GM13977 (cell line): ENCODE measurements around the gene KCNIP4.

Experiments
- DNase-seq: peaks from one replicate; pipeline ENCODE4 v3.0.0; 2012; ENCODE audit warnings: low spot score
- CTCF ChIP-seq: IDR thresholded peaks from 2 replicates; pipeline ENCODE4 v1.5.1; 2012; ENCODE audit warnings: mild to moderate bottlenecking, control low read depth; ENCODE audit not compliant: insufficient read depth; ENCODE audit errors: extremely low read depth, missing control alignments
- in situ Hi-C: fragments of 300-500 bp; cut with MboI; formaldehyde crosslinking; loops from one replicate; pipeline ENCODE4 v1.12.0; 2022; ENCODE audit warnings: low sequenced_read_pairs, low pct_unique_long_range_greater_than_20kb, mixed read lengths, inconsistent platforms; ENCODE audit not compliant: unreplicated experiment

The KCNIP4 gene

GRCh38 chr4:21982087-21982486 is 33.5 kb upstream of the KCNIP4 start:
- no peak for TF ChIP-seq CTCF
- no peak for DNase-seq
- in situ Hi-C loops, result no loop called here

- in situ Hi-C loops, result no loop called here
- TF ChIP-seq CTCF, result no peak
Measured at GRCh38 chr4:21979196-21979595, 30.6 kb upstream of the KCNIP4 start.

GRCh38 chr4:21976166-21976565 is 27.6 kb upstream of the KCNIP4 start:
- in situ Hi-C loops, result no loop called here
- no peak for TF ChIP-seq CTCF
- DNase-seq, result no peak

More at GRCh38 chr4:21979196-21979595, 30.6 kb upstream of the KCNIP4 start:
- DNase-seq, result no peak

GRCh38 chr4:21973850-21974249 is 25.3 kb upstream of the KCNIP4 start:
- DNase-seq, result no peak
- TF ChIP-seq CTCF, result no peak
- in situ Hi-C loops, result no loop called here

- DNase-seq, result no peak
- no peak for TF ChIP-seq CTCF
- in situ Hi-C loops, result no loop called here
Measured at GRCh38 chr4:21964762-21965319, 16.3 kb upstream of the KCNIP4 start.

- in situ Hi-C loops, result no loop called here
- TF ChIP-seq CTCF, result no peak
- DNase-seq, result no peak
Measured at GRCh38 chr4:21962691-21963090, 14.1 kb upstream of the KCNIP4 start.

GRCh38 chr4:21960793-21961192 is 12.2 kb upstream of the KCNIP4 start:
- in situ Hi-C loops, result no loop called here
- no peak for DNase-seq
- no peak for TF ChIP-seq CTCF
